T-cell (primary cell): ENCODE results near the gene C1QTNF8. TPM values are rescaled to one million over a fixed set of nuclear protein-coding genes. Genes with fewer than 3 reads are reported as not detected.

Source experiments
- ATAC-seq, 4 experiments: fragments of 200-7000 bp in 3 of 4; fragments of 150-1000 bp in 1 of 4; cut with Tn5 transposase; replicated peaks in 1 of 4; 1 replicate in 3 of 4; 2 replicates in 1 of 4; pipeline ENCODE4 v1.10.0; 2021; ENCODE audit warnings: moderate library complexity in 3 of 4, mild to moderate bottlenecking in 2 of 4, moderate number of reproducible peaks in 1 of 4
- CTCF ChIA-PET, 2 donors: fragments of 300-600 bp; sonication (Branson Sonifier 250); formaldehyde crosslinking; loops; one replicate each; lab custom pipeline; 2022; ENCODE audit warnings: antibody characterized with exemption in 2 of 2; lab: Charles Lee
- POLR2A ChIA-PET, 2 donors: fragments of 300-600 bp; sonication (Branson Sonifier 250); formaldehyde crosslinking; loops; one replicate each; lab custom pipeline; 2022; ENCODE audit warnings: antibody characterized with exemption in 2 of 2; lab: Charles Lee
- DNase-seq, 35 experiments: peaks; one replicate each; pipeline versions ENCODE4 v3.0.0 to v3.0.0-alpha.2; 2013 to 2023
- H3K27ac ChIP-seq: one replicate; pipeline ENCODE4 v1.5.1; 2013; ENCODE audit warnings: low read length
- H3K27me3 ChIP-seq, 2 experiments: replicated peaks in 1 of 2; 1 replicate in 1 of 2; 2 replicates in 1 of 2; pipeline versions ENCODE4 v1.6.1 to v1.7.0; 2013; ENCODE audit warnings: low read length in 1 of 2, mixed read lengths in 1 of 2; ENCODE audit not compliant: control insufficient read depth in 2 of 2, insufficient read depth in 2 of 2; ENCODE audit errors: extremely low read depth in 1 of 2
- H3K36me3 ChIP-seq, 2 donors: 1 replicate in 1 of 2; 2 replicates in 1 of 2; pipeline versions ENCODE4 v1.6.1 to v1.7.0; 2013; ENCODE audit warnings: low read length in 1 of 2; ENCODE audit not compliant: control insufficient read depth in 2 of 2, insufficient read depth in 1 of 2; ENCODE audit errors: extremely low read depth in 1 of 2
- H3K4me1 ChIP-seq, 2 experiments: 1 replicate in 1 of 2; 2 replicates in 1 of 2; pipeline versions ENCODE4 v1.6.1 to v1.7.0; 2013; ENCODE audit warnings: low read length in 2 of 2, mixed read lengths in 1 of 2; ENCODE audit not compliant: insufficient read depth in 2 of 2, control insufficient read depth in 1 of 2; ENCODE audit errors: extremely low read depth in 1 of 2
- H3K4me3 ChIP-seq, 2 donors: 1 replicate in 1 of 2; 2 replicates in 1 of 2; pipeline versions ENCODE4 v1.5.1 to v1.7.0; 2013; ENCODE audit warnings: mild to moderate bottlenecking in 2 of 2, low read length in 1 of 2, moderate library complexity in 1 of 2; ENCODE audit not compliant: control insufficient read depth in 1 of 2; ENCODE audit errors: extremely low read depth in 1 of 2
- H3K9me3 ChIP-seq: 2 replicates; pipeline ENCODE4 v1.7.0; 2013
- H3K27ac Mint-ChIP-seq, 2 donors: one replicate each; pipeline ENCODE4 v1.8.0; 2020 to 2021; ENCODE audit warnings: mild to moderate bottlenecking in 2 of 2, mixed read lengths in 2 of 2
- H3K27me3 Mint-ChIP-seq, 2 donors: one replicate each; pipeline ENCODE4 v1.8.0; 2021 to 2022; ENCODE audit warnings: mixed read lengths in 2 of 2
- H3K36me3 Mint-ChIP-seq: one replicate; pipeline ENCODE4 v1.8.0; 2021; ENCODE audit warnings: mixed read lengths
- H3K4me1 Mint-ChIP-seq, 3 donors: one replicate each; pipeline ENCODE4 v1.8.0; 2020 to 2022; ENCODE audit warnings: mixed read lengths in 3 of 3, mild to moderate bottlenecking in 1 of 3
- H3K4me3 Mint-ChIP-seq, 3 donors: one replicate each; pipeline ENCODE4 v1.8.0; 2020 to 2022; ENCODE audit warnings: mild to moderate bottlenecking in 3 of 3, mixed read lengths in 3 of 3, moderate library complexity in 3 of 3
- H3K9me3 Mint-ChIP-seq, 3 donors: one replicate each; pipeline ENCODE4 v1.8.0; 2020 to 2022; ENCODE audit warnings: mixed read lengths in 3 of 3
- WGBS: methylation state at CpG from one replicate; pipeline ENCODE4 v1.1.5; 2013; ENCODE audit warnings: missing lambda C conversion rate; ENCODE audit not compliant: insufficient coverage; 5-methylcytosine and 5-hydroxymethylcytosine counted together
- total RNA-seq, 35 experiments: library from RNA in 6 of 35; stranded (reverse) in 6 of 35; fragments of 120-200 nt in 1 of 35; gene quantifications; one replicate each; pipeline versions ENCODE4 v1.2.1 to v1.2.4 and lab custom pipeline; 2013 to 2026

C1QTNF8 gene
- total RNA-seq, 5 donors from 2014 or later (not counting 1 experiment from before 2014, with no cell fraction given): not detected

- Mint-ChIP-seq H3K36me3 (no peaks in the 10 kb centered on the region), H3K27me3 (peaks cover 4 to 6% of the 10 kb centered on the region in 2 donors), H3K4me3 (no peak overlapping the region), H3K27ac (no peak overlapping the region), H3K9me3 (peaks cover 0 to 8% (median 0%) of the 10 kb centered on the region in 3 donors), H3K4me1 (peaks cover 0 to 3% (median 0%) of the 10 kb centered on the region in 3 donors)
- no peak overlapping the region for H3K27ac ChIP-seq
- H3K27me3 ChIP-seq: peaks cover 0 to 33% of the 10 kb centered on the region in 2 experiments
- no peak overlapping the region for H3K4me3 ChIP-seq
- H3K4me1 ChIP-seq: peaks cover 0 to 6% of the 10 kb centered on the region in 2 experiments
- CTCF ChIA-PET: no interaction called here
- WGBS: 85% methylated on average over 45 of the region's 49 CpGs
- POLR2A ChIA-PET: no interaction called here
- DNase-seq (no peak), ATAC-seq (no peak)
- no peaks in the 10 kb centered on the region for H3K9me3 ChIP-seq
- no peaks in the 10 kb centered on the region for H3K36me3 ChIP-seq
Observed at GRCh38 chr16:1045993-1046911, 49.8 kb downstream of the C1QTNF8 start.

- ChIA-PET CTCF (no interaction called here), POLR2A (no interaction called here)
- Mint-ChIP-seq H3K9me3 (peaks cover 0 to 8% (median 0%) of the 10 kb centered on the region in 3 donors), H3K4me3 (no peak overlapping the region), H3K27ac (no peak overlapping the region), H3K4me1 (peaks cover 0 to 3% (median 0%) of the 10 kb centered on the region in 3 donors), H3K36me3 (no peaks in the 10 kb centered on the region), H3K27me3 (peaks cover 4 to 6% of the 10 kb centered on the region in 2 donors)
- no peak for ATAC-seq
- Histone ChIP-seq H3K27me3 (peaks cover 0 to 34% of the 10 kb centered on the region in 2 experiments), H3K27ac (no peak overlapping the region), H3K9me3 (no peaks in the 10 kb centered on the region), H3K36me3 (no peaks in the 10 kb centered on the region), H3K4me3 (no peak overlapping the region), H3K4me1 (peaks cover 0 to 6% of the 10 kb centered on the region in 2 experiments)
- WGBS: 72% methylated on average over 30 of the region's 38 CpGs
- DNase-seq: no peak
Observed at GRCh38 chr16:1045310-1045992, 50.6 kb downstream of the C1QTNF8 start.

GRCh38 chr16:1044460-1045309, 51.4 kb downstream of the C1QTNF8 start:
- POLR2A ChIA-PET: no interaction called here
- 86% methylated on average over 42 of the region's 43 CpGs for whole genome bisulfite sequencing
- Histone ChIP-seq H3K9me3 (no peaks in the 10 kb centered on the region), H3K36me3 (no peaks in the 10 kb centered on the region), H3K4me1 (peaks cover 0 to 6% of the 10 kb centered on the region in 2 experiments), H3K27me3 (peaks cover 0 to 35% of the 10 kb centered on the region in 2 experiments), H3K4me3 (no peak overlapping the region), H3K27ac (no peak overlapping the region)
- ATAC-seq: no peak
- no peak overlapping the region for H3K27ac Mint-ChIP-seq
- CTCF ChIA-PET: no interaction called here
- peaks cover 4 to 6% of the 10 kb centered on the region in 2 donors for H3K27me3 Mint-ChIP-seq
- H3K4me1 Mint-ChIP-seq: peaks cover 0 to 3% (median 0%) of the 10 kb centered on the region in 3 donors
- no peak overlapping the region for H3K4me3 Mint-ChIP-seq
- peaks cover 0 to 8% (median 0%) of the 10 kb centered on the region in 3 donors for H3K9me3 Mint-ChIP-seq
- DNase-seq: no peak
- no peaks in the 10 kb centered on the region for H3K36me3 Mint-ChIP-seq

GRCh38 chr16:1043881-1044451, 52.1 kb downstream of the C1QTNF8 start:
- Mint-ChIP-seq H3K4me1 (peaks cover 0 to 3% (median 0%) of the 10 kb centered on the region in 3 donors), H3K4me3 (no peak overlapping the region), H3K27ac (no peak overlapping the region), H3K9me3 (peaks cover 0 to 8% (median 0%) of the 10 kb centered on the region in 3 donors), H3K36me3 (no peaks in the 10 kb centered on the region), H3K27me3 (peaks cover 4 to 6% of the 10 kb centered on the region in 2 donors)
- Histone ChIP-seq H3K27ac (no peak overlapping the region), H3K27me3 (peaks cover 0 to 38% of the 10 kb centered on the region in 2 experiments), H3K36me3 (no peaks in the 10 kb centered on the region), H3K4me1 (peaks cover 0 to 6% of the 10 kb centered on the region in 2 experiments), H3K9me3 (no peaks in the 10 kb centered on the region), H3K4me3 (no peak overlapping the region)
- DNase-seq (no peak), ATAC-seq (no peak)
- CTCF ChIA-PET: no interaction called here
- 96% methylated on average over 9 of the region's 40 CpGs for WGBS
- POLR2A ChIA-PET: no interaction called here

- H3K27me3 Mint-ChIP-seq: peaks cover 4 to 10% of the 10 kb centered on the region in 2 donors
- WGBS: 72% methylated on average over 16 of the region's 19 CpGs
- ChIA-PET CTCF (no interaction called here), POLR2A (no interaction called here)
- H3K4me3 ChIP-seq: no peak overlapping the region
- no peak overlapping the region for H3K4me3 Mint-ChIP-seq
- H3K27ac Mint-ChIP-seq: no peak overlapping the region
- DNase-seq (peak in 1 of 35 experiments; percentile 12), ATAC-seq (no peak)
- H3K27ac ChIP-seq: no peak overlapping the region
- peaks cover 0 to 35% of the 10 kb centered on the region in 2 experiments for H3K27me3 ChIP-seq
- H3K9me3 Mint-ChIP-seq: peaks cover 0 to 8% (median 0%) of the 10 kb centered on the region in 3 donors
- no peaks in the 10 kb centered on the region for H3K9me3 ChIP-seq
- H3K36me3 ChIP-seq: no peaks in the 10 kb centered on the region
- H3K36me3 Mint-ChIP-seq: no peaks in the 10 kb centered on the region
- peaks cover 0 to 3% (median 0%) of the 10 kb centered on the region in 3 donors for H3K4me1 Mint-ChIP-seq
- H3K4me1 ChIP-seq: no peaks in the 10 kb centered on the region
Observed at GRCh38 chr16:1042866-1043265, 53.2 kb downstream of the C1QTNF8 start.
